Fibroblast of skin of abdomen (primary cell): ENCODE data around the gene URB1.
"Not testable (repeated sequence)": the region's sequence is repeated elsewhere in the genome, so short reads cannot be mapped to it uniquely, and the experiment has no call there.

ENCODE experiments used
- DNase-seq: peaks from one replicate; pipeline ENCODE4 v3.0.0-alpha.2; 2013

URB1 gene

DNA sequence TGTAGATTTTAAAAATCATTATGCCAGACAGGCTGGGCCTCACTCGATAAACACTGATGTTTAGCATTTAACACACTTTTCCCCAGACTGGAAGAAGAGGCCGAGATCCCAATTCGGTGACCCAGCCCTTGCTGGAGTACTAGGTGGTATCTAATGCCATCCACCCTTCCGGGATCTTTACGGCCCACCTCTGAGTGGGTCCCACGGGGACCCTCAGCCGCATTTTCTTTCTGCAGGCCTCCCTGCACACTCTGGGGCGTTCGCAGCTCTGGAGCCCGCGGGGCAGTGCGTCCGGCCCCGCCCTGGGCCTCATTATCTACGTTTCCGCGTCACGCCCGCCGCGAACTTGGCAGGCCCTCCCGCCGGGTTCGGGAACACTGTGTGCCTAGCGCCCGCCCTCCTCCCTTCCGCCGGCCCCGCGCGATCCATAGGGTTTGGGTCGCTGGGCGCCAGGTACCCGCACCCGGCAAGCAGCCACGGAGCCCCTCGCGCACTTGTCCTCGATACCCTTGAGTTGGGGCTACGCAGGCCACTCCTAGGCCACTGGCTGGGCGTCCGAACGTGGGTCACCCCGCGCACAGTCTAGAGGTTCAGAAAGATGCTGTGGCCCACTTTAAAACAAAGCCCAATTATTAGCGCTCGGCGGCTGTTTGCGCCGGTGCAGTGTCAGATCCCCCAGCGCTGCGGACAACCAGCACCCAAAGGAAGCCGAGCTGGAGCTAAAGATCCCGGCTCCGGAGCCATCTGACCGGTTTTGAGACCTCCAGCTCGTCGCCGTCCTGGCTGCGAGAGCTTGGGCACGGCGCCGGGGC, 18.7 kb upstream of the URB1 start:
- peak; percentile 27 for DNase-seq

DNA sequence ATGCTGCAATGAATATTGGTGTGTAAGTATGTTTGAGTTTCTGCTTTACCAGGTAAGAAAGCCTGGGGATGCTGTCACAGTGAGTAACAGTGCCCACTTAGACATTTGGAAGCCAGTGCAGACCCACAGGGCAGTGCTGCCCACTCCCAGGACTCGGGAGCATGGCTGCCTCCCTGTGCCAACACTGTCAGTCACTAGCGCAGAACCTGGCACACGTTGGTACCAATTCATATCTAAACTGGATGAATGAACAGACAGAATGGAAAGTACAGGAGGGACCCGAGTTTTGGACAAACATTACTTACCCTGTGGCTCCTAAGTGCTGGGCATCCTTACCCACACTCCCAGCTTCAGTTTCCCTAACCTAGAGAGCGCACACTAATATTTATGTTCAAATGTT, 18.1 kb upstream of the URB1 start:
- DNase-seq, result no peak

DNA sequence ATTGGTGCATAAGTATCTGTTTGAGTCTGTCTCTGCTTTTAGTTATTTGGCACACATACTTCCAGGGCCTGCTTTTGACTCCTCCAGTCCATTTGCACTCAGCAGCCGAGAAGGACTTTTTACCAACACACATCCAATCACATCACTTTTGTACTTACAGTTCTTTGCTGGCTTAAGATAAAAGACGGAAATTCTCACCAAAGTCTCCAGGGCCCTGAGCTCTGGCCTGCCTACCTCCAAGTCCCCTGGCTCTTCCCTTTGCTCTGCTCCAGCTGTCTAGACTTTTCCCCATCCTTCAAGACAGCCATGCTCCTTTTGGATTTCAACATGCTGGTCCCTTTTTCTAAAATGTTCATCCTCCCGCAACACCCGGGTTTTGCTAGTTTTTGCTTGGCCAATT, 17.5 kb upstream of the URB1 start:
- DNase-seq, result no peak

DNA sequence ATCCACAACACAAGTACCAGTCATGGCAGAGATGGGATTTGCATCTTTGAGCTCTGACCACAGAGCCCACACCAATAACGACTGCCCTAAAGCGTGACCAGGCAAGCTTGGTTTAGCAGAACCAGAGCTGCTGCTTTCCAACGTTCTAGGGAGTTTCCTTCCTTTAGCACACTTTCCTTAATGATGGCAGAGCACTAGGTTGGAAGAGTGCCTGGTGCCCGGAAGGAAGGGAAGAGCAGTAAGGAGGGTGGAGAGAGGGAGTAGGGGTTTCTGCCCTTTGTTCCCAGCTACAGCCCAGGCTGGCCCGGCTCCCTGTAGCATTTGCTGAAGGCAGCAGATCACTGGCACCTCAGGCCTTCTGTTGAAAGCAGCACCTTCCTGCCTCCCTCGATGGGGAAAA, 13.6 kb upstream of the URB1 start:
- DNase-seq, result no peak

DNA sequence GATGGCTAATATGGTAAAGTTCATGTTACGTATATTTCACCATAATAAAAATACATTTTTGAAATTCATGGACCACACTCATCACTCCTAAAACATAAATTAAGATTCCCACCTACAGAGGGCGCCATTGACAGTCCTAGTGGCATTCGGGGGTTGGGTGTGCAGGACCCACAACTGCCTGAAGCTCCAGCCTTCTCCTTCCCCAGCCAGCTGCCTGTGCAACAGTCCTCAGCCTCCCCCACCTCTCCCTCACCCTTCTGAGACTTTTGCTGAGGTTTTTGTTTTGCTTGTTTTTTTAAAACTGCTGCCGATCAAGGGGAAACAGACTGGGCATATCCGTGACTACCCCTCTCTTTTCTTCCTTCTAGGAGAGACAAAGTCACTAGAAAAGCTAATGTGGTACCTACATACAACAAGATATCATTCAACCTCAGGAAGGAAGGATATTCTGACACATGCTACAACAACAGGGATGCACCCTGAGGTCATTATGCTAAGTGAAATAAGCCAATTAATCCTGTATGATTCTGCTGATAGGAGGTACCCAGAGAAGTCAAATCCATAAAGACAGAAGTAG, 10.5 kb upstream of the URB1 start:
- peak; percentile 65 for DNase-seq

DNA sequence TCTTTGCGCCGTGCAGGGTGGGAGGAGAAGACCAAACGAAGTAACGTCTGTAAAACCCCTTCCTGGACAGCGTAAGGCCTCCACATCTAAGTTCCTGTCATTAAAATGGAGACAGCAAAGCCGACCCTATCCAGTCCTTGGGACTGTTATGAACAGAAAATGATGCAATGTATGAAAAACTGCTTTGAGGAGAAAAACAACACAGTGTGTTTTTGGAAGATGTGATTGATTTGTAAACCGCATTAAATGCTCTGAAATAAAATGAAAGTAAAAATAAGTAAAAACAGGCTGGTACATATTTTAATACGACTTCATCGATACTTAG, 827 bp upstream of the URB1 start:
- no peak for DNase-seq

DNA sequence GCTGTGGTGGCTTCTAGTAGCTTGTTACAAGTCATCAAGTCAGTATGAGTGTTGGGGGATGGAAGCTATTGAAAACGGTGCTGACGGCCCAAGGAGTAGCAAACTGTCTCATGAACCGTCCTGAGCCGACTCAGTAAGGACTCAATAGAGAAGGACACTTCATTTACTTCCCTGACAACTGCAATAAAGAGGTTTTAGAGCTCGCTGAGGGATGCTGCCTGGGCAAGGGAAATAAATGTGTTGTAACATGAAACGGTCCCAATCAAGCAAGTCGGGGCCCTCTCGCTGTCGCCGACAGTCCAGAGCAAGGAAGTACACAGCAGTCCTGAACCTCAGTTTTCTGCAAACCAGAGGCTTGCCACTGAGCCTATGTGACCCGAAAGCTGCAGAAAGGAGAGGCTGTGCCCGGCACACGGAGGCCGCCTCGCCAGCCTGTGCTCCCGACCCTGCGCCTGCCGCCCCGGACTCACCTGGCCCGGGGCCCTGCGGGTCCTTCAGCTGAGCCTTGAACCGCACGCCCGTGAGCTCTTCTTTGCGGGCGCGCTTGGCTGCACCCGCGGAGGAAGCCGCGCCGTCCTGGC, 423 bp downstream of the URB1 start:
- no peak for DNase-seq

DNA sequence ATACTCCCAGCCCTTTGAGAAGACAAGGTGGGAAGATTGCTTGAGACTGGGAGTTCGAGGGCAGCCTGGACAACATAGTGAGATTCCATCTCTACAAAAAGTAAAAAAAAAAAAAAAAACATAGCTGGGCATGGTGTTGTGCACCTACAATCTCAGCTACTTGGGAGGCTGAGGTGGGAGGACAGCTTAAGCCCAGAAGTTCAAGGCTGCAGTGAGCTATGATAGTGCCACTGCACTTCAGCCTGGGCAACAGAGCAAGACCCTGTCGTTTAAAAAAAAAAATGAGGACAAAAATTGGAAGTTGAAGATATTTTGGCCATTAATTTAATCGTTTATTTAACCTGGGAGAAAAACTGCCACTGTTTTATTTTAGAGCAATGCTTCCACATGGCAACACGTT, 1.1 kb downstream of the URB1 start:
- DNase-seq, result no peak

DNA sequence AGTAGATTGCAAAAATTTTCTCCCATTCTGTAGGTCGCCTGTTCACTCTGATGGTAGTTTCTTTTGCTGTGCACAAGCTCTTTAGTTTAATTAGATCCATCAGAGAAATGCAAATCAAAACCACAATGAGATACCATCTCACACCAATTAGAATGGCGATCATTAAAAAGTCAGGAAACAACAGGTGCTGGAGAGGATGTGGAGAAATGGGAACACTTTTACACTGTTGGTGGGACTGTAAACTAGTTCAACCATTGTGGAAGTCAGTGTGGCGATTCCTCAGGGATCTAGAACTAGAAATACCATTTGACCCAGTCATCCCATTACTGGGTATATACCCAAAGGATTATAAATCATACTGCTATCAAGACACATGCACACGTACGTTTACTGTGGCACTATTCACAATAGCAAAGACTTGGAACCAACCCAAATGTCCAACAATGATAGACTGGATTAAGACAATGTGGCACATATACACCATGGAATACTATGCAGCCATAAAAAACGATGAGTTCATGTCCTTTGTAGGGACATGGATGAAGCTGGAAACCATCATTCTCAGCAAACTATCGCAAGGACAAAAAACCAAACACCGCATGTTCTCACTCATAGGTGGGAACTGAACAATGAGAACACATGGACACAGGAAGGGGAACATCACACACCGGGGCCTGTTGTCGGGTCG, 2.1 kb downstream of the URB1 start:
- not testable (repeated sequence) for DNase-seq

DNA sequence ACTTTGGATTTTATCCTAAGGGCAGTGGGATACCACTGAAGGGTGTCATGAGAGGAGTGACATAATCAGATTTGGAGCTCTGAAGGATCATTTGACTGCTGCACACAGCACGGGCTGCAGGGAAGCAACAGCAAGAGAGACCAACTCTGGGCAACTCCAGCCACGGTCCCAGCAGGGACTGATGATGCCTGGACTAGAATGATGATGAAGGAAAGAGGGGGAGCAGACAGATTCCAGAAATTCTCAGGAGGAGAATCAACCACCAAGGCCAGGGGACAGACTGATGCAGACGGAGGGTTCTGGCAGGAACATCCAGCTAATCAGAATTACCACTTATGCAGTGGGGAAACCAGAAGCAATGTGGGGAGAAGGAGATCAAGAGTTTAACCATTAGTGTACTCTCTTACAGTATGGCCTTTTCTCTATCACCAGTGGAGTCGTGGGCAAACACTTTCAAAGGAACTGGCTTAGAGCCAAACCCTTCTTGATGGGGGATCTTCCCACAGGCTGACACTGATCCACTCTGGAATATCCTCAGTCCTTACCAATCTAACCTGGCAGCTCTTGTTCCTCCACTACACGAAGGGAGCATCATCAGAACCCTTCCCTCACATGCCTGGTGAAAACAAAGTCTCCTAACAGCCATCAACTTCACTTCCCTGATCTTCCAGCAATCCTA, 3.3 kb downstream of the URB1 start:
- peak; percentile 74 for DNase-seq

DNA sequence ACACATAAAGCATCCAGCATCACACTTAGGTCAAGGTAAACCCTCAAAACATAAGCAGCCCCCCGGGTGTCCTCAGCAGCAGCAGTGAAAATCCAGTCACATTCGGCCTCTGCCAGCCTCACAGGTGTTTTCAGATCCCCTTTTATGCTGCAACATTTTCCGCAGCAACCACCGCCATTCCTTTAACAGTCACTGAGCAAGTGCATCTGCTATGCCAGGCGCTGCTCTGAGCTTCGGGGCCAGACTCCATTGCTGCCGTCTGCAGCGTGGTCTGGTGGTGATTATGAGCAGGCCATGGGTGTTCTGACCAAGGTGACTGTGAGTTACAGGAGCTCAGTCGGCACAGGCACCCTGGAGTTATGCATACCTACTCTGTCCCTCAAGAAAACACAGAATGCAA, 4.5 kb downstream of the URB1 start:
- no peak for DNase-seq

DNA sequence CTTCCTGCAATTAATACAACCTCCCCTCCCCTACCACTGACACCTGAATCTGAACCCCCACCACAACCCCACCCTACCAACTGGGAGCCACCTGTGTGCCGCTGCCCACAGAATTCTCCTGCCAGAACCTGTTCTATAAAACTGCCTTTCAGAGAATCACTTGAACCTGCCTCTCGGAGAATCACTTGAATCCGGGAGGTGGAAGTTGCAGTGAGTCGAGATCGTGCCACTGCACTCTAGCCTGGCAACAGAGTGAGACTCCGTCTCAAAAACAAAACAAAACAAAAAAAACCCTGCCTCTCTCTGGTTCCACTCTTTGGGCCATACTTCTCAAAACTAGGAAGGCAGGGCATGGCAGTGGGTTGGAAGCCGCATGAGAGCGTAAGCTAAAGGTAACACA, 5.7 kb downstream of the URB1 start:
- DNase-seq, result no peak

DNA sequence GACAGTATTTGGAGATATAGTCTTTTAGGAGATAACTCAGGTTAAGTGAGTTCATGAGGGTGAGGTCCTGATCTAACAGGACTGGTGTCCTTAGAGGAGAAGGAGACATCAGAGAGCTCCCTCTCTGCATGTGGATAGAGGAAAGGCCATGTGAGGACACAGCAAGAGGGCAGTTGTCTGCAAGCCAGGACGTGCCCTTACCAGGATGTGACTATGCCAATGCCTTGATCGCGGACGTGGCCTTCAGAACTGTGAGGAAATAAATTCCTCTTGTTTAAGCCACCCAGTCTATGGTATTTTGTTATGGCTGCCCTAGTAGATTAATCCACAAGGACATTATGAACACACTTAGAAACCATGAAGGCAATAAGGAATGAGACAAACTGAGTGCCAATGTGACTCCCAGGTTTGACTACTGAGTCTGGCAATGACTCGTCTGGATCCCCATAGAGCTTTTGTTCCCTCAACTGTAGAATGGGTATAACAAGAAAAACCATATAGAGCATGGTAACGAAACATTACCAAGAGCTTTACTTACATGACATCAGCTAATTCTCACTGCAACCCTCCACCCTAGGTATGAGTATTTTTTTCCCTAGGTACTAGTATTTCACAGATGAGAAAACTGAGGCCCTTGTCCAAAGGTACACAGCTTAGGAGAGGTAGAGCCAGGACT, 6.5 kb downstream of the URB1 start:
- no peak for DNase-seq

DNA sequence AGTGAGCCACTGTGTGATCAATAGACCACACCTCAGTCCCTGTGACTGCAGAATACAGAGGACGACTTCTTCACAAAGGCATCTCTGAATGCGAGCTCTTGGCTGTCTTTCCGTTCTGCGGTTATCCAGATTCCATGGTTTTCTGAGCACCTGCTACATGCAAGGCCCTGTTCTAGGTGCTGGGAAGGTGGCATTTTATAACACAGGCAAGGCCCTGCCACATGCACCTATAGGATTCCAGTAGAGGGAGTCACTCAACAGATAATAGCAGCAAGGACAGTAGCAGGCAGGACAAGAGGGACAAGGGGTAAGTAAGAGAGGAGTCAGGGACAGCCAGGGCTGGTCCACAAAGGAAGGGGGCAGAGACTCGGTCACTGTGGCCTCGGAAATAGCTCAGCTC, 9.0 kb downstream of the URB1 start:
- DNase-seq, result no peak

DNA sequence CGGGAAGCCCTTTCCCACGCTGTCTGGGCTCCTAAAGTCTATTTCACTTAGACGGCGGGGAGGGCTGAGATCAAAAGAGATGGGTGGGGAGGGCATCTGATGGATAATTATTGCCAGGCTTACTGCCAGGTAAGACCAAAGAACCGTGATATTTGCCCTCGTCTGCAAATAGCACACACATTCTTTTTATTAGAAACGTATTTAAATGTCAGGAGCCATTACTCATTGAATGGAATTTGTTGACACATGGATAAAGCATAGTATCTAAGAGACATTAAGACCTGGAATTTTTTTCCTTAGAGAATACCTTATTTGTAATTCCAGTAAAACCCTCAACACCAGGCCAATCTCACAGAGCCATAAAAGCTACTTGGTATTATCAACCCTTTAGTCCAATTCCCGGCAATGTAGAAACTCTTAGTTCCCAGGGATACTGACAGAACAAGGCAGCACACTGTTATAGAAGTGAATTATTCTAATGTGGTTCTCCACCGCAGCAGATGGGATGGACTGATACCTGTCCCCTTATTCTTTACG, 10.6 kb downstream of the URB1 start:
- peak; percentile 77 for DNase-seq

DNA sequence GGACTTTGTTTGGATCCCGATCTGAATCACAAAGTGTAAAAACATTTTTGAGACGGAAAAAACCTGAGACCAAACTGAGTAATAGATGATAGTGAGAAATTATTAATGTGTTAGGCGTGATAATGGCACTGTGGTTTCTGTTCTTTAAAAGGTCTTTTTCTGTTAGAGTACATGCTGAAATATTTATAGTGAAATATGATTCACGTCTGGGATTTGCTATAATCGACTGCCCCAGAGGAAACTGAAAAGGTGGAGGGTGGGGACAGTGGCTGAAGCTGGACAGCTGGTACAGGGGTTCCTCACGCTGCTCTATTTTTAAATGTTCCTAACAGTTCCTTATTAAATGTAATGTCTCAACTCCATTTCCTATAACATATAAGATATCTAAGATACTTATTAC, 11.2 kb downstream of the URB1 start:
- no peak for DNase-seq

DNA sequence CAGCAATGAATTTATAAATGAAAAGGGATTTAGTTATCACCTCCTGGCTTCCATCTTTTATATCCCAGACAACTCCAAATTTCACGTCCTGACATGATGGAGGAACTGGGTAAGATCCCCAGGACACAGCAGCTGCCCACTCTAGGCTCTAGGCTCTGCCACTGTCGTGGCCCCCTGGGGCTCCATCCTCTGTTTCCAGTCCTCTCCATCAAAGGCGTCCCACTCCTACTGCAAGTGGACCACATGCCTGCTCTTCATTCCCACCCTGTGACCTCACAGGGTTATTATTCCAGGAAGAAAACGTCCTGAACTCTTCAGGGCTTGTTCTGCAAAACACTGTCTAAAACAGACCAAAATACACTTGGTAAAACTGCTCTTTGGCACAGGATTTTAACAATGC, 11.9 kb downstream of the URB1 start:
- no peak for DNase-seq

DNA sequence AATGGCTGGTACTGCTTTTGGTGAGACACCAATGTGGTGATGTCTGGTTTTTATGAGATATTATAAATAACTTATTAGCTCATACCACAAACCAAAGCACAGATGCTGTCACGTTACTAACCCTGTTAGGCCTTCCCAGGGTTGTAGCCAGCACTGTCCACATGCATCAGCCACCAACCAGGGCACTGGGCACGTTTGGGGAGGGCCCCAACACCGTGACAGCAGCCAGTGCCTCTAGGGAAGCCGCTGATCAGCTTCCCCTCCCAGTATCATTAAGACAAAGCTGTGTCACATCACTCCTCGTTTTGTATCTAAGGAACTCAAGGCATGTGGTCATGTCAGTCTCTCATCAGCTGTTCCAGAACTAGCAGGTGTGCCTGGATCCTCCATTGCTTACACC, 13.9 kb downstream of the URB1 start:
- no peak for DNase-seq

DNA sequence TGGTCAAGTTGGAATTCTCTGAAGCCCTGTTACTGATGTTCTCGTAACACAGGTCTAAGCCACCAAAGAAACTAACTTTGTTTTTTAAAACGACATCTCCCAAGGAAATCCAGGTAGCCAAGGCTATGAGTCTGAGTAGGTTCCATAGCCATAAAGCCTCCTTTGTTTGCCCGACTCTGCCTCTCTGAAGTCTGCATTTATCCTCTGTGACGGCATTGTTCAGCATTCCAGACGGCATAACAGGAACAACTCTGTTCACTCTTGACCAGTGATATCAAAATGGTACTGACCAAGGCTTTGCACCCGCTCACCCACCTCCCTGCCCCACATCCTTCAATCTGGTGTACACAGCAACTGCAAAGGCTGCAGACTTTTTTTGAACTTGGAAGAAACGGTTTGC, 14.8 kb downstream of the URB1 start:
- DNase-seq, result no peak

DNA sequence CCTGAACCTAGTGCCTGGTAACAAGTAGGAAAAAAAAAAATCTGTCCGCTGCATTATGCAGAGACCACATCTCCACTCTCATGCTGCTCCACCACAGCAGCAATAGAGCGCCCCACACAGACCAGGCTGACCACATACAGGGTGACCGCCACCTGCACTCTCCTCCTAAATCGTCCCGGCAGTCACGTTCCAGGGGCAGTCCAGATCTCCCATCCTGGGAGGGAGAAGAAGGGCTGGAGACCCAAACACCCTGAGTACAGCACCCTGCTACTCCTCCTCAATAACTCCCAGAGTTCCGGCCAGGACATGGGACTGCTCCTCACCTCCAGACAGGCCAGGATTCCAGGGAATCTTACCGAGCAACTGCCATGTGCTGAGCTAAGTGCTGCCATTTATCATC, 15.3 kb downstream of the URB1 start:
- no peak for DNase-seq

DNA sequence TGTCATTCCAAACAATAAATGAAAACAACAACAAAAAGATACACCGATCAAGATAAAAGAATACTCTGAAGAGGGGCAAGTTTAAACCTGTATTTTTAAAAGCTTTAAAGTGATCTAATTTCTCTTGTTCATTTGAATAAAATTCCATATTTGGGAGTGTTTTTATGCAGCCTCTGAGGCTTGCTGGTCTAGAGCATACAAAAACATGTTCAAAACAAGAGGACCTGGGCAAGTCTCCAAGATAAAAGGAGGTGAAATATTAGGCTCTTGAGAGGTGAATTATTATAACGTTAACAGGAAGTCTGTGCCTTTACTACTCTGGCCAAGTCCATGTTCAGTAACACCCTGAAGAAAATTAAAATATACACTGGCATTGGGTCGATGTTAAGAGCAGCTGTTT, 20.1 kb downstream of the URB1 start:
- DNase-seq, result no peak

DNA sequence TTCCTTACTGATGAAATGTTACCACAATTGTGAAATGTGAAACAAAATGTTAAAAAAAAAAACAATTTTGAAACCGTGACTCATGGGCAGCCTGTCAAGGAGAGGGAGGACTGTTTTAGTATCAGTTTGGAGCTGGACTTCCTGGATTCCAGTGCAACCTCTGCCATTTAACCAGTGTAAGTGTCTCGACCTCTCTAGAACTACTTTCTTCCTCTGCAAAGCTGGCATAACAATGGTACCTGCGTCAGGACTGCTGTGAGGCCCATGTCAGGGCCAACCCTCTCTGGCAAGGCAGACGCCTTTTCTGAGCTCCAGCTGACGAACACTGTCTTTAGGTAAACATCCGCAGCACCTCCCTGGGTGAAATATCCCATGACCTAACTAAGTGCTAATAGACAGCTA, 20.9 kb downstream of the URB1 start:
- DNase-seq, result peak; percentile 61
